ENCODE measurements around the gene SDC3. TPM values are rescaled to one million over a fixed set of nuclear protein-coding genes. Genes with fewer than 3 reads are reported as not detected.

Gene SDC3
- total RNA-seq, 1 donor from 2014 or later, result 0.71 TPM

DNA sequence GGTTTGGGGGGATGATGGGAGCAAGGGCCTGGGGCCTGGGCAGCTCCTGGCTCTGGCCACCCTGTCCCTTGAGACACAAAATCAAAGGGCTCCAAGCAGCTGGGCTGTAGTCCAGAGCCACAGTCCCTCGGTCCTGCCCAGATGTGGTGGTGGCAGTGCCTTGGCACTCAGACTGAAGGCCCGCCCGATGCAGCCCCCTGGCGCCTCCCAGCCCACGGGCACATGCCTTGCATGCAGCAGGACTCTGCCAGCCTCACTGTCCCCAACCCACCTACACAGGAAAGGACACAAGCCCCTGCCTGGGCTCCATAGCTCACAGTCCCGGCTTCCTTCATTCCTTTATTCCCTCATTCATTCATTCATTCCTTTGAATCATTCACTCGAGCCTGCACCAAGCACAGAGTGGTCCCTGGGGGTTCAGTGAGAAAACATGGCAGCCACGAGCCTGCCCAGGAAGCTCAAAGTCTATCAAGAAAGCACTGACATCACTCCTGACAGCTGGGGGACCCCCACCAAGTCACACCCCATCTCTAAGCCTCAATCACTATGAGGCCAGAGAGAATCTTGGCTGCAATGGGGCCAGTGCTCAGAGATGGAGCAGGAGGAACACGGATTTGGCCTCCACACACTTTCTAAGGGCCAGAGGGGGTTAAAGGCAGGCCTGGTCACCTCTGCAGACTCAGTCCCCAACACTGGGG lies 5.8 kb downstream of the SDC3 start:
- Mint-ChIP-seq H3K9me3 (no peaks in the 10 kb centered on the region), H3K27ac (no peak overlapping the region), H3K36me3 (ENCODE audit: low read depth) (no peaks in the 10 kb centered on the region), H3K4me1 (peaks cover 23% of the 10 kb centered on the region), H3K4me3 (no peak overlapping the region), H3K27me3 (peaks cover 22% of the 10 kb centered on the region)
- intact Hi-C loops (cut with micrococcal nuclease), result no loop called here
- ChIA-PET POLR2A (no interaction called here), CTCF (interaction anchor here (1.6 kb wide), 1 partner anchor 101 kb away, joined by 5 read pairs; no protein-coding TSS in a partner anchor)
- no peak for TF ChIP-seq CTCF (IDR thresholded peaks at IDR 0.05)
- DNase-seq (no peak), ATAC-seq (ENCODE audit: low read depth) (no peak)

GRCh38 chr1:30901798-30902581 lies 6.6 kb downstream of the SDC3 start:
- DNase-seq (no peak), ATAC-seq (ENCODE audit: low read depth) (no peak)
- Mint-ChIP-seq H3K27ac (no peak overlapping the region), H3K4me3 (no peak overlapping the region), H3K36me3 (ENCODE audit: low read depth) (no peaks in the 10 kb centered on the region), H3K27me3 (peaks cover 16% of the 10 kb centered on the region), H3K9me3 (no peaks in the 10 kb centered on the region), H3K4me1 (peaks cover 17% of the 10 kb centered on the region)
- TF ChIP-seq CTCF (IDR thresholded peaks at IDR 0.05), result no peak
- CTCF ChIA-PET, result interaction anchor here (1.6 kb wide), 1 partner anchor 100 kb away, joined by 5 read pairs; no protein-coding TSS in a partner anchor
- intact Hi-C loops (cut with micrococcal nuclease), result loop anchor here (2.0 kb wide), 1 partner anchor 21 kb away; no protein-coding TSS in a partner anchor
- POLR2A ChIA-PET, result no interaction called here

DNA sequence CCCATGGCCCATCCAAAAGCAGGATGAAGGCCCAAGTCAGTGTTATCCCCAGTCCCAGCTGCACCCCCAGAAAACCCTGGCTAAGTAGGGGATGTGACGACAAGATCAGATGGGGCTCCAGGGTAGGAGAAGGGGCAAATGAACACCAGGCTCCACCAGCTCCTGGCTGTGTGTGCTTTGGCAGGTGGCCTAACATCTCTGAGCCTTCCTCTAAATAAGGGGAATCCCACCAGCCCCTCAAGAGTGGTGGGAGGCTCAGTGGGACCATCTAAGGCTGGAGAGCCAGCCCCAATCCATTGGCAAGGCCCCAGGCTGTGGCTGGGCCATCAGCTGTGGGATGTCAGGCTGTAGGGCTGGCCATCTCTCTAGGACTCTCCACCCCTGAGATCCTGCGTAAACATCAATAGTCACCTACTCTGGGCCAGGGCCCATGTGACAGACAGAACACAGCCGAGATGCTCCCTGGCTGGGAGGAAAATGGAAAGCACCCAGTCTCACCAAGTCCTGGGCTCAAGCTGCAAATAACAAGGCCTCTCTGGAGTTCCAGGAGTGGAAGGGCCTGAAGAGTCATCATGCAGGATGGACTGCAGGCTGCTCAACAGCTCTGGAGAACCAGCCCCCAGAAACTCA lies 7.5 kb downstream of the SDC3 start:
- POLR2A ChIA-PET, result no interaction called here
- intact Hi-C loops (cut with micrococcal nuclease), result loop anchor here (2.0 kb wide), 1 partner anchor 20 kb away; no protein-coding TSS in a partner anchor
- CTCF ChIA-PET, result no interaction called here

DNA sequence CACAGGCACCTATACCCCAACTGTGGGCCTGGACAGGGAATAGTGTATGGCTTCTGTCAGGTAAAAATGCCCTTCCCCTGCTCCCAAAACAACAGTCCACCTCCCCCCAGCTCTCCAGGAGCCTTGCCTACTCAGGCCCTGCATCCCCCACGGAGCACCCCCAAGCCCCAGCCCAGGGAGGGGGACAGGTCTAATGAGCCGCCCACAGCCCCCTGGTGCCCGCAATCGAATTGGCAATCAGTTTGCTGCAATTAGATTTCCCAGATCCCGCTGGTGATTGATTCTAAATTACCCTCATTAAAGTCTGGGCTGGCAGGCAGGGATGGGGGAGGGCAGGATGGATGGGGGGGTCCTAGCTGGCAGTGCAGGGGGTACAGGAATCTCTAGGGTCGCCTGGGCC lies 8.1 kb downstream of the SDC3 start:
- Mint-ChIP-seq H3K27me3 (peaks cover 15% of the 10 kb centered on the region), H3K9me3 (no peaks in the 10 kb centered on the region), H3K4me1 (peaks cover 17% of the 10 kb centered on the region), H3K27ac (no peak overlapping the region), H3K36me3 (ENCODE audit: low read depth) (no peaks in the 10 kb centered on the region), H3K4me3 (no peak overlapping the region)
- CTCF ChIA-PET, result no interaction called here
- intact Hi-C loops (cut with micrococcal nuclease), result loop anchor here (2.0 kb wide), 1 partner anchor 20 kb away; no protein-coding TSS in a partner anchor
- no peak for DNase-seq
- no peak for ATAC-seq (ENCODE audit: low read depth)
- TF ChIP-seq CTCF (IDR thresholded peaks at IDR 0.05), result no peak
- POLR2A ChIA-PET, result no interaction called here

More for the DNA sequence above, 7.5 kb downstream of the SDC3 start:
- Mint-ChIP-seq H3K4me3 (no peak overlapping the region), H3K36me3 (ENCODE audit: low read depth) (no peaks in the 10 kb centered on the region), H3K27ac (no peak overlapping the region), H3K9me3 (no peaks in the 10 kb centered on the region), H3K4me1 (peaks cover 17% of the 10 kb centered on the region), H3K27me3 (peaks cover 18% of the 10 kb centered on the region)
- ATAC-seq (ENCODE audit: low read depth), result no peak
- no peak for DNase-seq
- TF ChIP-seq CTCF (IDR thresholded peaks at IDR 0.05), result no peak

All from activated B cell treated with CpG ODN at 0.5 μM for 24 hours (primary cell).